HepG2 (cell line): ENCODE data around the gene KIF25. TPM values are rescaled to one million over a fixed set of nuclear protein-coding genes. Genes with fewer than 3 reads are reported as not detected.

Experiments
- ATAD3A ChIP-seq: sonication (generic); formaldehyde crosslinking; IDR thresholded peaks from 2 replicates; pipeline ENCODE4 v1.4.0; 2020; ENCODE audit warnings: missing genetic modification reagents
- CEBPG ChIP-seq: IDR thresholded peaks from 2 replicates; pipeline ENCODE4 v1.6.1; 2016
- ELF1 ChIP-seq: sonication (generic); formaldehyde crosslinking; IDR thresholded peaks from 2 replicates; pipeline ENCODE4 v1.4.0; 2020; ENCODE audit warnings: missing genetic modification reagents
- GLI4 ChIP-seq: sonication (generic); formaldehyde crosslinking; IDR thresholded peaks from 2 replicates; pipeline ENCODE4 v1.5.1; 2020; ENCODE audit warnings: missing genetic modification reagents, mild to moderate bottlenecking, moderate library complexity, borderline replicate concordance
- HNF4A ChIP-seq: sonication (generic); formaldehyde crosslinking; IDR thresholded peaks from 2 replicates; pipeline ENCODE4 v1.4.0; 2020; ENCODE audit warnings: missing genetic modification reagents
- MED13 ChIP-seq: sonication (generic); formaldehyde crosslinking; IDR thresholded peaks from 2 replicates; pipeline ENCODE4 v1.5.0; 2020; ENCODE audit warnings: missing genetic modification reagents
- MLLT10 ChIP-seq: sonication (generic); formaldehyde crosslinking; IDR thresholded peaks from 2 replicates; pipeline ENCODE4 v1.4.0; 2020; ENCODE audit warnings: missing genetic modification reagents
- MNT ChIP-seq: fragments of 450-650 bp; IDR thresholded peaks from 2 replicates; pipeline ENCODE4 v1.6.1; 2016
- NCOR1 ChIP-seq: fragments of 200-600 bp; sonication (generic); IDR thresholded peaks from 2 replicates; pipeline ENCODE4 v1.7.0; 2017; ENCODE audit warnings: antibody characterized with exemption, low read length, borderline replicate concordance
- NFYB ChIP-seq: sonication (generic); formaldehyde crosslinking; IDR thresholded peaks from 2 replicates; pipeline ENCODE4 v1.4.0; 2020; ENCODE audit warnings: missing genetic modification reagents
- RFX5 ChIP-seq: IDR thresholded peaks from 2 replicates; pipeline ENCODE4 v1.6.1; 2011; ENCODE audit warnings: low read depth, low read length, improper control_type of control experiment
- SOX6 ChIP-seq, 2 experiments: fragments of 450-650 bp in 1 of 2; sonication (generic) in 1 of 2; formaldehyde crosslinking in 1 of 2; IDR thresholded peaks; 2 replicates each; pipeline versions ENCODE4 v1.4.0 to v1.6.1; 2017 to 2020; ENCODE audit warnings: antibody characterized with exemption in 1 of 2, mild to moderate bottlenecking in 1 of 2, missing genetic modification reagents in 1 of 2
- SSRP1 ChIP-seq: IDR thresholded peaks from 2 replicates; pipeline ENCODE4 v1.6.1; 2016; ENCODE audit warnings: control low read depth
- STAG1 ChIP-seq: sonication (generic); formaldehyde crosslinking; IDR thresholded peaks from 2 replicates; pipeline ENCODE4 v1.4.0; 2020; ENCODE audit warnings: missing genetic modification reagents
- TBP ChIP-seq: sonication (generic); formaldehyde crosslinking; IDR thresholded peaks from 2 replicates; pipeline ENCODE4 v1.5.0; 2020; ENCODE audit warnings: missing genetic modification reagents
- TSC22D2 ChIP-seq: sonication (generic); formaldehyde crosslinking; IDR thresholded peaks from 2 replicates; pipeline ENCODE4 v1.5.1; 2020; ENCODE audit warnings: missing genetic modification reagents, mild to moderate bottlenecking, borderline replicate concordance
- ZBTB38 ChIP-seq: sonication (generic); formaldehyde crosslinking; IDR thresholded peaks from 2 replicates; pipeline ENCODE4 v1.5.1; 2020; ENCODE audit warnings: mild to moderate bottlenecking, missing genetic modification reagents
- ZFX ChIP-seq: sonication (generic); formaldehyde crosslinking; IDR thresholded peaks from 2 replicates; pipeline ENCODE4 v1.4.0; 2020; ENCODE audit warnings: mild to moderate bottlenecking, low read depth, missing genetic modification reagents, moderate library complexity
- ZNF121 ChIP-seq: sonication (generic); formaldehyde crosslinking; IDR thresholded peaks from 2 replicates; pipeline ENCODE4 v1.5.0; 2020; ENCODE audit warnings: mild to moderate bottlenecking, missing genetic modification reagents
- ZNF280B ChIP-seq: sonication (generic); formaldehyde crosslinking; IDR thresholded peaks from 2 replicates; pipeline ENCODE4 v1.5.0; 2020; ENCODE audit warnings: missing genetic modification reagents, mild to moderate bottlenecking, borderline replicate concordance
- ZNF282 ChIP-seq: fragments of 450-650 bp; IDR thresholded peaks from 2 replicates; pipeline ENCODE4 v1.6.1; 2018; ENCODE audit not compliant: partially characterized antibody
- ZNF337 ChIP-seq: sonication (generic); formaldehyde crosslinking; IDR thresholded peaks from 2 replicates; pipeline ENCODE4 v1.5.1; 2020; ENCODE audit warnings: missing genetic modification reagents, low read depth, mild to moderate bottlenecking, borderline replicate concordance
- ZNF33A ChIP-seq: sonication (generic); formaldehyde crosslinking; IDR thresholded peaks from 2 replicates; pipeline ENCODE4 v1.5.1; 2020; ENCODE audit warnings: missing genetic modification reagents, mild to moderate bottlenecking, moderate library complexity, borderline replicate concordance
- ZNF558 ChIP-seq: sonication (generic); formaldehyde crosslinking; IDR thresholded peaks from 2 replicates; pipeline ENCODE4 v1.9.0; 2022; ENCODE audit warnings: mild to moderate bottlenecking, missing genetic modification reagents, borderline replicate concordance
- ZNF737 ChIP-seq: sonication (generic); formaldehyde crosslinking; IDR thresholded peaks from 2 replicates; pipeline ENCODE4 v1.5.0; 2020; ENCODE audit warnings: missing genetic modification reagents, mild to moderate bottlenecking, borderline replicate concordance
- ZNF776 ChIP-seq: sonication (generic); formaldehyde crosslinking; IDR thresholded peaks from 2 replicates; pipeline ENCODE4 v1.4.0; 2020; ENCODE audit warnings: mild to moderate bottlenecking, missing genetic modification reagents
- ZNF777 ChIP-seq: sonication (generic); formaldehyde crosslinking; IDR thresholded peaks from 2 replicates; pipeline ENCODE4 v1.4.0; 2020; ENCODE audit warnings: missing genetic modification reagents
- ZNF788 ChIP-seq: sonication (generic); formaldehyde crosslinking; IDR thresholded peaks from 2 replicates; pipeline ENCODE4 v1.5.0; 2020; ENCODE audit warnings: mild to moderate bottlenecking, missing genetic modification reagents, borderline replicate concordance
- polyA plus RNA-seq, 8 experiments: library from polyadenylated mRNA; depleted of rRNA in 3 of 8; stranded (reverse) in 7 of 8; unstranded in 1 of 8; fragments of >200 nt; fragmentation: Illumina TruSeq in 4 of 8; extraction: Trizol in 4 of 8; gene quantifications; 2 replicates each; pipeline versions ENCODE4 v1.2.1 to v1.2.3, GENCODE V29; 2011 to 2016; ENCODE audit warnings: low read depth in 4 of 8, missing spikeins in 1 of 8, mixed read lengths in 1 of 8; ENCODE audit not compliant: insufficient read depth in 1 of 8
- total RNA-seq, 5 experiments: library from RNA; depleted of rRNA; stranded (reverse); fragments of >200 nt; fragmentation: Illumina TruSeq; extraction: Trizol; gene quantifications; 2 replicates each; pipeline ENCODE4 v1.2.3, GENCODE V29; 2016; ENCODE audit warnings: low read depth in 1 of 5
- TF ChIP-seq, protein P1 (sequence below): sonication (generic); formaldehyde crosslinking; IDR thresholded peaks from 2 replicates; pipeline ENCODE4 v1.8.0; 2022; ENCODE audit warnings: mild to moderate bottlenecking, missing genetic modification reagents, borderline replicate concordance

Gene KIF25
- total and polyA plus RNA-seq, 2 of the 13 experiments (the other 11 are each of a cell fraction or from before 2014, with no cell fraction given), result not detected

GRCh38 chr6:168045141-168045691 lies 47.7 kb downstream of the KIF25 start (continued):
- TF ChIP-seq MLLT10 (CRISPR knock-in tag) (no peak), ZFX (CRISPR knock-in tag) (peak; percentile 83; the same call in 1 of the 2 replicates), ZNF737 (CRISPR knock-in tag) (no peak), RFX5 (no peak), SSRP1 (CRISPR knock-in tag) (no peak), ZNF558 (CRISPR knock-in tag) (0 out of 2 replicates have a peak, but pooled peaks have one; percentile 36), HNF4A (CRISPR knock-in tag) (no peak), ATAD3A (no peak), ZNF282 (no peak), ZNF33A (no peak), STAG1 (peak; percentile 74), CEBPG (CRISPR knock-in tag) (no peak), ZNF777 (CRISPR knock-in tag) (0 out of 2 replicates have a peak, but pooled peaks have one; percentile 30), ZNF337 (CRISPR knock-in tag) (no peak), MNT (no peak), ZNF776 (CRISPR knock-in tag) (no peak), SOX6 (IDR thresholded peaks at IDR 0.05) (no peak), SOX6 (CRISPR knock-in tag; IDR thresholded peaks at IDR 0.05) (peak; percentile 12; the same call in 1 of the 2 replicates), ELF1 (CRISPR knock-in tag) (no peak), TBP (no peak), NCOR1 (no peak), NFYB (CRISPR knock-in tag) (no peak), ZNF121 (no peak), TSC22D2 (CRISPR knock-in tag) (no peak), ZBTB38 (peak; percentile 21; the same call in 1 of the 2 replicates), GLI4 (CRISPR knock-in tag) (0 out of 2 replicates have a peak, but pooled peaks have one; percentile 4), ZNF280B (peak; percentile 12; the same call in 1 of the 2 replicates), ZNF788 (peak; percentile 37; the same call in 1 of the 2 replicates), MED13 (CRISPR knock-in tag) (no peak)
- TF ChIP-seq, protein P1, sequence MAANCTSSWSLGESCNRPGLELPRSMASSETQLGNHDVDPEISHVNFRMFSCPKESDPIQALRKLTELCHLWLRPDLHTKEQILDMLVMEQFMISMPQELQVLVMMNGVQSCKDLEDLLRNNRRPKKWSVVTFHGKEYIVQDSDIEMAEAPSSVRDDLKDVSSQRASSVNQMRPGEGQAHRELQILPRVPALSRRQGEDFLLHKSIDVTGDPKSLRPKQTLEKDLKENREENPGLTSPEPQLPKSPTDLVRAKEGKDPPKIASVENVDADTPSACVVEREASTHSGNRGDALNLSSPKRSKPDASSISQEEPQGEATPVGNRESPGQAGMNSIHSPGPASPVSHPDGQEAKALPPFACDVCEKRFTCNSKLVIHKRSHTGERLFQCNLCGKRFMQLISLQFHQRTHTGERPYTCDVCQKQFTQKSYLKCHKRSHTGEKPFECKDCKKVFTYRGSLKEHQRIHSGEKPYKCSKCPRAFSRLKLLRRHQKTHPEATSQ, result no peak
